HG02642 (cell line): ENCODE measurements around the gene RFC2.
A peak's percentile ranks its signal among the peaks of the same experiment; 100 is the strongest.

Experiments
- ATAC-seq: cut with Tn5 transposase; IDR thresholded peaks from one replicate; pipeline ENCODE4 v1.9.1; 2021; ENCODE audit warnings: mild to moderate bottlenecking; ENCODE audit not compliant: unreplicated experiment, poor library complexity

Gene RFC2

DNA sequence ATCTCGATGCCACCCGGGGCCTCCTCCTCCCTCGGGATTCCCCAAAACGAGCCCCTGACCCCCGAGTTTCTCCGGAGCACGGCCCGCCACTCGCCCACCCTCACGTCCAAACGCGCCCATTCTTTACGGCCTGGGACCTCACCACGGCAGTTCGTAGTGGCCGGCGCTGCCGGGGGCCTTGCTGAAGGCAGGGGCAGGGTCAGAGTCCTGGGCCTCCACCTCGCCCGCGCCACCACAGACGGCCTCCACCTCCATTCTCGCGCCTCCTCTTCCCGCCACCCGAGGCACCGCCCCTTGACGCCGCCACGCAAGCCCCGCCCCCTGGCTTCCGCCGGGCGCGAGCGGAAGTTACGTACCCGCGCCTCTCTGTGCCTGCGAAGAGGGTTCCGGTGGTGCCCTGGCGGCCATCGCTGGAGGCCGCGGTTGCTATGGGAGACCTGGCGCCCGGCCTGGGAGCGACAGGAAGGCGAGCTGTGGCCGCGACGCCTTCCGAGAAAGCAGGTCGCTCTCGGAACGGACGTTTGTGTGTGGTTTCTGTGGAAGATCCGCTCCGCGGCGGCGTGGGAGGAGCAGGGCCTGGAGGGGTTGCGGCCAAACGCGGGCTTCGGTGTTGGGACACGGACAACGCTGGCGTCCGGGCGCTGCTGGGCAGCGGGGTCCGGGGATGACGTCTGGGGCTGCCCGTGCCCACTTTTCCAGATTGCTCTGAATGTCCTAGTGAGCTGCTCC lies at the start of gene RFC2:
RFC2 (minus strand) TSS at position 271 of the 729 bp plus-strand sequence; CDS start at position 255, 16 bp downstream.
- ATAC-seq, result peak; percentile 88

DNA sequence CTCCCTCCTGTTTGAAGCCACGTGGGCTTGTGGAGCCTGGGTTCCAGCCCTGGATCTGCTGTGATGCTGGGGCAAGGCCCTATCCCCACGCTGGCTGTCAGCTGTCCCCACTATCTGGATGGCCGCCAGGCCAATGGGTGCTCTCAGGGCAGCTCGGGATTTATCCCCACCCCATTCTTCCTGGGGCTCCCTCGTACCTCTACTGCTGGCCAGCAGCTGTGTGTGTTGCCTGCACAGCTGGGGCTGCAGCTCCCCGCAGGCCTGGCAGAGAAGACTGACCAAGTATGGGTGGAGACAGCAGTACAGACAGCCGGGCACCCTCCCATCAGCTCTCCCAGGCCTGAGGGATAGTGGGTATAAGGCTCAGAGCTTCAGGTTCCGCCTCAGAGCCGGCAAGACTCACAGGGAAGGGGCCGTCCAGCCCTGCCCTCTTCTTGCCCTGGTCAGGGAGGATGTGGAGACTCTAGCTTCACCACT lies 48.6 kb upstream of the RFC2 start:
- no peak for ATAC-seq

DNA sequence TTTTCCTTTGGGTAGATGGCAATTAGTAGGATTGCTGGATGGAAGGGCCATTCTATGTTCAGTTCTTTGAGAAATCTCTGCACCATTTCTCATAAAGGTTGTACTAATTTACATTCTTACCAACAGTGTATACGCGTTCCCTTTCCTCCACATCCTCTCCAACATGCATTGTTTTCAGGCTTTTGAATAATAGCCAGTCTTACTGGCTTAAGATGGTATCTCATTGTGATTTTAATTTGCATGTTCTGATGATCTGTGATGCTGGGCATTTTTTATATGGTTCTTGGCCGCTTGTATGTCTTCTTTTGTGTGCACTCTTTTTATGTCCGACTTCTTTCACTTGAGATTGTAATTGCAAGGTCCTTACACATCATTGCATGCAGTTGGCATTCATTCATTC lies 46.7 kb upstream of the RFC2 start:
- ATAC-seq, result no peak

DNA sequence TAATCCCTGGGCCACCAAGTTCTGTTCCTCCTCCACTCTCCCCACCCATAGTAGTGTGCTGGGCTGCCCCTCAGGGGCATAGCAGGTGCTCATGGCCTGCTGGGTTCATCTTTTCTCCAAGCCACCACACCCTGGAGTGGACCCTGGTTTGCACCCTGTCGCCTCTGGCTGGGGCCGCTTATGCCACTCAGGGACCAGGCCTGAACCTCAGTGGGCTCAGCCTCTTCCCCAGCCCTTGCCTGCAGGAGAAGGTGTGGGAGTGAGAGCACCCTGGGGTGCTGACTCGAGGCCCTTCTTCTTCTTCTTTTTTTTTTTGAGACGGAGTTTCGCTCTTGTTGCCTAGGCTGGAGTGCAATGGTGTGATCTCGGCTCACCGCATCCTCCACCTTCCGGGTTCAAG lies 45.2 kb upstream of the RFC2 start:
- ATAC-seq, result no peak

DNA sequence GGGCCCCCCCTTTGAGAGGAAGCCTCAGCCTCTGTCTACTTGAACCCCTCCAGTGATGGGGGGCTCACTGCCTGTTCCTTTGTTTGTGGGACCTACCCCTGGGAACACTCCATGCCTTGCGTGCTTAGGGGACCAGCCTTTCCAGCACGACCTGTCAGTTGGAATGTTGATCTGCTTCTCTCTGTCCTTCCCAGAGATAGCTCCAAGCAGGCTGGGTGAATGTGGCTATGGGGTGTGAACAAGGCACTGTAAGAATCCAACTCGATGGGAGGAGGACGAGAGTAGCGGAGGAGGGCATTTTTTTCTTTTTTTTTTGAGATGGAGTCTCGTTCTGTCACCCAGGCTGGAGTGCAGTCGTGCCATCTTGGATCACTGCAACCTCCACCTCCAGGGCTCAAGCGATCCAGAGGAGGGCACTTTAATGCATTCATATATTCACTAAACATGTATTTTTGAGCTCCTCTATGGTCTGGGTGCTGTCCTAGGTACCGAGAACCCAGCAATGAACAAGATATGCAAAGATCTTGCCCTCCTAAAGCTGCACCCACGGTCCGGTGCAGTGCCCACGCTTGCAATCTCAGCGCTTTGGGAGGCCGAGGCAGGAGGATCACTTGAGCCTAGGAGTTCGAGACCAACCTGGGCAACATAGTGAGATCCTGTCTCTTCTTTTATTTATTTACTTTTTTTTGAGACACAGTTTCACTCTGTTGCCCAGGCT lies 43.5 kb upstream of the RFC2 start:
- no peak for ATAC-seq

DNA sequence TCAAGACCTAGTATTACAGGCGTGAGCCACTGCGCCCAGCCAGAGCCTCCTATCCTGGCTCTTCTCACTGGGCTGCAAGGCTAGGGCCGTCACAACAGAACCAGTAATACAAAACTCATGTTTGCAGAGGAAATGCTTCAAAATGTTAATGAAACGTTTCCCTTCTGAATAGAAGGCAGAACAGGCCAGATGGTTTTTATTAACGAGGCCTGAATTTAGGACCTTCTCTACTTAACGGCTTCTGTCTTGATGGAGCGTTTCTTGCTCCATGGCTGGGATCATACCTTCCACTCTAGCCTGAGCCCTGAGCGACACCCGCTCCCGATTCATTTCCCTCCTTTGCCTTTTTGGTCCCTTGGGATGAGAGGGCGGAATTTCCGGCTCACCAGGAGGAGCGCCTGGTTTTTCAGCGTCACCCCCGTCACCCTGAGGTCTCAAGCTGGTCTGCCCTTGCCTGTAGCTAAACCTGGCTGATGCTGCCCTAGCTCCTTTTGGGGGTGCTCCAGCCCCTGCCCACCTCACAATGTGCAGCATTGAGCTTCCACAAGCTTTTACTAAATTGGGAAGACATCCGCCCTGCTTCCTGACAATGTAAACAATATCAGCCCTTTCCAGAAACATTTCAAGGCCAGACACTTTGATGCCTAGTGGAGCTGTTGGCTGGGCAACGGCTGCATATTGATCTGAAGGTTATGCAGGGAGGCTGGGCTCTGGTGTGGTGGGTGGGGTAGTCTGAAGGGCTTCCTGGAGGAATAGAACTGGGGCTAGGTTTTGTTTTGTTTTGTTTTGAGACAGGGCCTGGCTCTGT lies 40.2 kb upstream of the RFC2 start:
- no peak for ATAC-seq

DNA sequence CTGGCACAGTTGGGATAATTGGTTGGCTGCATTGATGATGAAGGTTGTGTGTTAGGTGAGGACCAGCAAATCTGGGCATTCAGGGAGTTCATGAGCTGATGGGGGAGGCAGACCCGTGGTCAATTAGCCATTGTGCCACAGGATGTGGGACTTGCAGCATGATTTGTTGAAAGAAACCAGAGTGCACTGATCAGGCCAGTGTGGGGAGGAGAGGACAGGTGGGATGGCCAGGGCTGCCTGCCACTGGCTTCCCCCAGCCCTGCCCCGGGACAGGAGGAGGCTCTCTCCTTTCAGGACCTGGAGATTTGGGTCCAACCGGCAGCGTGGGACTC lies 39.3 kb upstream of the RFC2 start:
- no peak for ATAC-seq

DNA sequence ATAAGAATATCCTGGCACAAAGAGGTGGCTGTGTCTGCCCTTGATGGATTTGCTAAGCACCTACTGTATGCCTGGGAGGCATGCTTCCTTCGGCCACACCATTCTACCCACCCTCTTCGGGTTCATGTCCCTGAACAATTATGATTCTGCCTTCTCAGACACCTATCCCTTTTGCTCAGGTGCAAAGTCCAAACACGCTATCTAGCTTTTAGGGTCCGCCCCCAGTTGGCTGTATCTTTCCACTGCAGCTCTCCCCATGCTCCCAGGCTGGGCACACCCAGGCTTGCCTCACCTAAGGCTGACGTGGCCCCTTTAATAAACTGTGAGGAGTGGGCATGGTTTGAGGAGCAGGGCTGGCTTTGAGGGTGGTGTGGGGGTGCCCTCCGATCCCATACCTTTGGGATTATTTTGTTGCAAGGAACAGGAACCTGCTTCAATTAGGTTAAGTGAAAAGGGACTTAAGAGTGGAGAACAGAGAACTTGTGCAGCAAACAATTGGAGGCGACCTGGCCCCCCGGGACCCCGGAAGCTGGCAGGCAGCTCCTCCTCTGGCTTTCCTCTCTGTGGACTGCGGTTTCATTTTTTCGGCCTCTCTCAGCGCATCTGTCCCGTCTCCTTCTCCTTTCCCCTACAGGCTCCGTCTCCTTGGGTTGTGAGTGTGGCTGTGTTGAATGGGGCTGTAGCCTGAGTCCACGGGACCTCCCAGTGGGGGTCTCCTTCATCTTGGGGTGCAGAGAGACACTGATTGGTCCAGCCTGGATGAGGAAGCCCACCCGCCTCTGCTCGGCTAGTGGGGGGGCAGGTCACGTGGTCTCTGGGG lies 38.8 kb upstream of the RFC2 start:
- ATAC-seq, result no peak

DNA sequence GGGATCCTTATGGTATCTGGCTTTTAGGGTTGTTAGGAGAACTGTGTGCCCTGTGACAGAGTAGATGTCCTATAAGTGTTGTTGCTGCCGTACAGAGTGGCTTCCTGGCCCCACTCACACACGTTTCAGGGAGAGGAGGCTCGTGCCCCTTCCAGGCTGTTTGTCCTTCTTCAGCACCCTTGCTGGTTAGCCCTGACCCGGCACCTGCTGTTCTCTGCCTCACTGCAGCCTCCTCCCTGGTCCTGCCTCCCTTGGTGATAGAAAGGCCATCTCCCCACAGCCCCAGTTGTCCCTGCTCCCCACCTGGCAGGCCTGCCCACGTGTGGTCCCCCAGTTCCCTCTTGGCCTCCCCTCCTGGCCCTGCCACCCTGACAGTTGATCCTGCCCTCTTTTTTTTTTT lies 37.3 kb upstream of the RFC2 start:
- ATAC-seq, result no peak

DNA sequence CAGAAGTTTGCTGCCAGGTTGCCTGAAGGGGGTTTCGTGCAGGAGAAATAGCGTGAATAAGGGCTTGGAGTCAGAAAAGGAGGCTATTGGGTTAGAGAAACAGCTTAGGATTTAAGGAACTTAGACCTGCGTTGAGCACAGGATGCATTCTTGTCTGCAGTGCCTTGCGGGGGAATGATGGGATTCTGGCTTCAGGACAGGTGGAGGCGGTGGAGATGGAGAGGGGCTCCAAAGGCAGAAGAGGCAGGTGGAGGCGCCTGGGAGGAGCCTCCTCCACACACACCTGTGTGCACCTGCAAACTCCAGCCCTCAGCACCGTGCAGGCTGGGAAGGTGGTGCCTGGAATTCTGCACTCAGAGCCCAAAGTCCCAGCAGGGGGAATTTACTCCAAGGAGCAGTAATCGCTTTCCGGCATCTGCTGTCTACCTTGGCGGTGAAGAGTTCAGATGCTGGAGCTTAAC lies 36.8 kb upstream of the RFC2 start:
- no peak for ATAC-seq

DNA sequence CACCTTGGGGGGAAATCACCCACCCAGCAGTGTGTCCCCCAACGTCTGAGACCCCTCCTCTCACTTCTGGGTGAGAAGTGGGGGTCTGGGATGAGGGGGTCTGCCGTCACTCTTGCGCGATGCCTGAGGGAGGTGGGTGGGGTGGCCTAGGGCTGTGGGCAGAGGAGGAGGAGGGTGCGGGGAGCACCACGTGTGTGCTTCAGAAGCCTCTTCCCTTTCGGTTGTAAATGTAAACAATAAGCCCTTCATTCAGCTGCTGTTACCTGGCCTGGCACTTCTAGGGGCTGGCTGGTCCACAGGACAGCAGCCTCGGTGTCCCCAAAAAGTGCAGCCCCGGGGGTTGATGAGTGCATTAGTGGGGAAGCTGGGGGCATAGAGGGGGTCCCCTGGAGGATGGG lies 36.4 kb upstream of the RFC2 start:
- no peak for ATAC-seq

DNA sequence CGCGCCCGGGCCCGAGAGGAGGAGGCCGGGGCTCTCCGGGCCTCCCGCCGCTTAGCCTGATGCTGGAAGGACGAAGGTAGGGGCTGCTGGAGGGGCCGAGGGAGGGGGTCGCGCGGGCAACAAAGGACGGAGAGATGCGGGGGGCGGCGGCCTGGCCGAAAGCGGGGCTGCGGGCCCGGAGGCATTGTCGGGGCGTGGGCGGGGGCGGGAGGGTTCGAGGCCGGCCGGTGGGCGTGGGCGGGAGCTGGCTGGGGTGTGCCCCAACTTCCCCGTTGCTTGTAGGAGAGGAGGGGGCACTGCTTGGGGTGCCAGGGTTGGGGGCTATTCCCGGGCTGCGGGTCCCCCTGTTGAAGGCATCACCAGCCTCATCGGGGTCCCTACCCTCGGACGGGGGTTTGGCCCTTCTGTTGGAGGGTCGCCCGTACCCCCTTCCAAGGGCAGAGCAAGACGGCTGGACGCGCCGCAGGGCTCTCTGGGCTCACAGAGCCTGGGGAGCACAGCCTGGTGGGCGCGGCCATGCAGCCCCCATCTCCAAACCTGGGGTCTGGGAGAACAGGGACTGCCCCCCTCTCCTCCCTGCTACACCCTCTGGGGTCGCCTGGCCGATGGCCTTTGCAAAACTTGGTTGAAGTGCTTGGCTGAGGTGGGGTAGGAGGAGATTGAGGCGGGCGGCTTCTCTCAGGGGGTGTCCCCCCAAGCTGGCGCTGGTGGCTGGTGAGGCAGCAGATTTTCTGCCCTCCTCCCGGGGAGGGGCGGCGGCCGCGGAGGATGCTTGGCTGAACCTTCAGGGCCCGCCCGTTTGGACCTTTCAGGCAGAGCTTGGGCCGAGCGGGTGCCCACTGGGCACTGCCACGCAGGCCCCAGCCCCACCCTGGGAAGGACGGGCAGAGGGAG lies 35.7 kb upstream of the RFC2 start:
- peak; percentile 15 for ATAC-seq

DNA sequence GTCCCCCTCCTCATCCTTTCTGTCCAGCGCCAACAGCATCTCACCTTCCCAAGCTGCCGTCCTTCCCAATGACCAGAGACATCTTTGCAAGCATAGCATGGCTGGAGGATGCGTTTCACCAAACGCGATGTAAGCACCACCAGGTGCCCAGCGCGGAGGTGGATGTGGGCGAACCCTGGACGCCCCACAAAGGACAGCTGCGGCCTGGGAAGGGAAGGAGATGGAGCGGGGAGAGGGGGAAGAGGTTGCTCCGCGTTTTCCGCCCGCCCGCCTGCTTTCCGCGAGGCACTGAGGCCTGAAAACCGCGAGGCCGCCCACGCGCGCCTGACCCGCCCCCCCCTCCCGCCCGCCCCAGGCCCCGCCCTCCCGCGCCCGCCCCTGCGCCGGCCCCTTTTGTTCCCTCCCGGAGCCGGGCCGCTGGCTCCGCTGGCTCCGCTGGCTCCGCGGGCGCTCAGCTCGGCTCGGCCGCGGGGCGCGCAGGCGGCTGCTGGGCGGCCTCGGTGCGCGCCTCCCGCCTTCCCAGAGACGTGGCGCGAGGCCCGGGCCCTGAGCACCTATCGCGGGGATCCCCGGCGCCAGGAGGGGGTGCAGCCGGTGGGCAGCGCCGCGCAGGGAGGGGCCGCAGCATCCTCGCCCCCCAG lies 34.9 kb upstream of the RFC2 start, which contains the start of gene CLIP2:
CLIP2 (plus strand) TSS at position 390 of the 641 bp plus-strand sequence. CDS start 28,140 bp downstream, outside the sequence.
- peak; percentile 58 for ATAC-seq

DNA sequence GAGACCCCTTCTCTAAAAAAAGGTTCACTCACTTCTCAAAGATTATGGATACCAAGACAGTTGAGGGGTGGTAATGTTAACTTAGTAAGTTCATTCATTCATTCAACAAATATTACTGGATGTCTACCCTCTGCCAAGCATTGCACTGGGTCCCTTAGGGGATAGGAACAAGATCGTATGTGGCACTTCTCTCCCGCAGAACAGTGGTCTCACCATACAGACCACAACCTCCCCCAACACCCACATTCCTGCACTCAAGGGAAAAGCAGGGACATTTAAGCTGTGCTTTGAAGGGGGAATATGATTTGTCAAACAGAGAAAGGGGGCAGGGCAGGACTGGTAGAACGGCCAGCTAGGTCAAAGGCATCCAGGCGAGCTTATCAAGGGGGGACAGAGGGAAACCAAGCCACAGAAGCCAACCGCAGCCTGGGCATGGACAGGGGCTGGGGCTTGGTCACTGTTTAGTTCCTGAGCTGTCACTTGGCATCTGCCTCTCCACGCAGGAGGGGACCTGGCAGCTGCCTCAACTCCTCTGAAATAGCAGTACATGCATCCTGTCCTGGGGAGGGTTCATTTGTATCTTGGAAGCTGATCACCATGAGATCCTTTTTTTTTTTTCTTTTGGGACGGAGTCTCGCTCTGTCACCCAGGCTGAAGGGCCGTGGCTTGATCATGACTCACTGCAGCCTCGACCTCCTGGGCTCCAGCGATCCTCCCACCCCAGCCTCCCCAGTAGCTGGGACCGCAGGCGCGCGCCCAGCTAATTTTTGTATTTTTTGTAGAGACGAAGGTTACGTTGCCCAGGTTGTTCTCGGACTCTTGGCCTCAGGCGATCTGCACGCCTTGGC lies 34.1 kb upstream of the RFC2 start:
- no peak for ATAC-seq

DNA sequence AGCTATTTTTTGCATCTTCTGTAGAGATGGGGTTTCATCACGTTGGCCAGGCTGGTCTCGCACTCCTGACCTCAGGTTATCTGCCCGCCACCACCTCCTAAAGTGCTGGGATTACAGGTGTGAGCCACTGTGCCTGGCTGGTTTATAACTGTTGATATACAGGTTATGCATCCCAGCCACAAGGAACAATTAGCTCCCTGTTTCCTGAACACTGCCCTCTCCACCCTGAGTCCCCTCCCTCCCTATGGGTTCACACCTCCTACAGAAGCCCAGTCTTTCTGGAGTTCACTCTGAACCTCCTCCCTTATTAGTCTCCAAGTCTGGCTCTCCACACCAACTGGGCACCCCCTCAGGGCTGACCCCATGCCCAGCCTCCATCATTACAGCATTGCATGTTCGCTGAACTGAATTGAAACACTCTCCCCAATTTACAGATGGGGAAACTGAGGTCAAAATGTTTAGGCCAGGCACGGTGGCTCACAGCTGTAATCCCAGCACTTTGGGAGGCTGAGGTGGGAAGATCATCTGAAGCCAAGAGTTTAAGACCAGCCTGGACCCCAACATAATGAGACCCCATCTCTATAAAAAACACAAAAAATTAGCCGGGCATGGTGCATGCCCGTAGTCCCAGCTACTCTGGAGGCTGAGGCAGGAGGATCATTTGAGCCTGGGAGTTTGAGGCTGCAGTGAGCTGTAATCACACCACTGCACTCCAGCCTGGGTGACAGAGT lies 33.3 kb upstream of the RFC2 start:
- no peak for ATAC-seq

DNA sequence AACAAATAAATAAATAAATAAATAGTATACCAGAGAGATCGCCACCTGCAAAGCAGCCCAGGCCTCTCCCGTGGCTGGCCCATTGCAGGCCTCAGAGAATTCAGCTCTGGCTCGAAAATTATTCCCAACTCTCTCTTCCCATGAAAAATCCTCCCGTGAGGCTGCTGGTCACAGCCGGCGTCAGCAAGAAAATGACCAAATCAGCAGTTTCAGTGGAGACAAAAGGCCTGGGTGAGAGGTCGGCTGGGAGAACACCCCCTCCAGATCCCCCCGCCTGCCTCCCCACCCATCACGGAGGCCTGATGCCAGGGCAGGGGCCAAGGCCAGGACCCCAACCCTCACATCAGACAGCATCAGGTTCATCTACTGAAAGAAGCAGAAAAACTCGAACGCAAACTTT lies 31.9 kb upstream of the RFC2 start:
- ATAC-seq, result no peak

DNA sequence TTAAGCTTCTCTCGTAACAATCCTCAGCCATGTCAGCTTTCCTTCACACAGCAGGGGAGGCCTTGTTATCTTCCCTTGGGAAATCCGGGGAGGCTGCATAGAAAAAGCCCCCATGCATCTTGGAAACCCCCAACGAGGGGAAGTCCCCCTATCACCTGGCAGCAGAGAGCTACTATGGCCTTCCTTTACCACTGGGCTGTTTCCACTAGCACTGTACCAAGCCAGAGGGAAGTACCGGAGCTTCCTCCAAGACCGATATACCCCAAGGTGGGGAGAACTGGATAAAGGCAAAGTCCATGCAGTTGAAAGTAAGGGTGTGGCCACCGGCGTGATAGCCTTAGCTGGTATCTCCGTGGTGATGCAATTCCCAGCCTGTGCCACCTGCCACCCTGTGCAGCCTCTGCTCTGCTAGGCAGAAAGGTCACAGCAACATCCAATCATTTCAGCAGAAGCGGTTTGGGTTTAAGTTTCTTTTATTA lies 30.6 kb upstream of the RFC2 start:
- ATAC-seq, result peak; percentile 39
